Glutamatergic neuron (in vitro differentiated cells): Measurements from ENCODE around the gene SLC45A2. TPM values are rescaled to one million over a fixed set of nuclear protein-coding genes. Genes with fewer than 3 reads are reported as not detected.

Experiments used
- DNase-seq: peaks from one replicate; pipeline ENCODE4 v3.0.0; 2022
- H3K27ac Mint-ChIP-seq: one replicate; pipeline ENCODE4 v1.8.0; 2020; ENCODE audit warnings: mild to moderate bottlenecking, mixed read lengths, inconsistent platforms; ENCODE audit not compliant: unreplicated experiment
- H3K27me3 Mint-ChIP-seq: one replicate; pipeline ENCODE4 v1.8.0; 2020; ENCODE audit warnings: mild to moderate bottlenecking, moderate library complexity, mixed read lengths, inconsistent platforms; ENCODE audit not compliant: unreplicated experiment
- H3K36me3 Mint-ChIP-seq: one replicate; pipeline ENCODE4 v1.8.0; 2020; ENCODE audit warnings: mild to moderate bottlenecking, mixed read lengths, inconsistent platforms; ENCODE audit not compliant: unreplicated experiment
- H3K4me1 Mint-ChIP-seq: one replicate; pipeline ENCODE4 v1.8.0; 2020; ENCODE audit warnings: mild to moderate bottlenecking, low read depth, mixed read lengths, inconsistent platforms; ENCODE audit not compliant: unreplicated experiment
- H3K4me3 Mint-ChIP-seq: one replicate; pipeline ENCODE4 v1.8.0; 2020; ENCODE audit warnings: mild to moderate bottlenecking, mixed read lengths, inconsistent platforms; ENCODE audit not compliant: unreplicated experiment
- H3K9me3 Mint-ChIP-seq: one replicate; pipeline ENCODE4 v1.8.0; 2020; ENCODE audit warnings: mild to moderate bottlenecking, moderate library complexity, mixed read lengths, inconsistent platforms; ENCODE audit not compliant: unreplicated experiment
- total RNA-seq: library from RNA; stranded (reverse); fragmentation: NEBNext Ultra II Directional; extraction: Animal tissue kit (Norgen Biotek cat#: 25700); gene quantifications from one replicate; pipeline ENCODE4 v1.2.1, GENCODE V29; 2021; ENCODE audit not compliant: unreplicated experiment
- TF ChIP-seq, protein P1 (sequence below): fragments of 200-600 bp; sonication (generic); IDR thresholded peaks from one replicate; pipeline ENCODE4 v1.5.0; 2021; ENCODE audit not compliant: partially characterized antibody, unreplicated experiment

Gene SLC45A2
- total RNA-seq, 1 donor from 2014 or later: 0.76 TPM

DNA sequence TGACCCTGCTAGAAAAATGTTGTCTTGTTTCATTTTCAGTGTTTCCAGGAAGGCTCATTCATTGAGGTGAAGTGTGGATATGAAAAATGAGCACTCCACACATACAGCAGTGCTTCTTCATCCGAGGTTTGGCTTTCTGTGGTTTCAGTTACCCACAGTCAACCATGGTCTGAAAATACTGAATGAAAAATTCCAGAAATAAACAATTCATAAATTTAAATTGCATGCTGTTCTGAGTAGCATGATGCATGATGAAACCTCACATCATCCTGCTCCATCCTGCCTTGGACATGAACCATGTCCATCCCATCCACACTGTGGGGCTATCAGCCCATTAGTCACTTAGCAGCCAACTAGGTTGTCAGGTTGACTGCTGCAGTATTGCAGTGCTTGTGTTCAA lies 10.4 kb upstream of the SLC45A2 start:
- no peak for DNase-seq
- no peaks in the 10 kb centered on the region for H3K4me1 Mint-ChIP-seq
- H3K27me3 Mint-ChIP-seq: no peaks in the 10 kb centered on the region
- H3K4me3 Mint-ChIP-seq: no peak overlapping the region
- no peaks in the 10 kb centered on the region for H3K9me3 Mint-ChIP-seq
- H3K27ac Mint-ChIP-seq: no peak overlapping the region
- H3K36me3 Mint-ChIP-seq: no peaks in the 10 kb centered on the region
- TF ChIP-seq, protein P1, sequence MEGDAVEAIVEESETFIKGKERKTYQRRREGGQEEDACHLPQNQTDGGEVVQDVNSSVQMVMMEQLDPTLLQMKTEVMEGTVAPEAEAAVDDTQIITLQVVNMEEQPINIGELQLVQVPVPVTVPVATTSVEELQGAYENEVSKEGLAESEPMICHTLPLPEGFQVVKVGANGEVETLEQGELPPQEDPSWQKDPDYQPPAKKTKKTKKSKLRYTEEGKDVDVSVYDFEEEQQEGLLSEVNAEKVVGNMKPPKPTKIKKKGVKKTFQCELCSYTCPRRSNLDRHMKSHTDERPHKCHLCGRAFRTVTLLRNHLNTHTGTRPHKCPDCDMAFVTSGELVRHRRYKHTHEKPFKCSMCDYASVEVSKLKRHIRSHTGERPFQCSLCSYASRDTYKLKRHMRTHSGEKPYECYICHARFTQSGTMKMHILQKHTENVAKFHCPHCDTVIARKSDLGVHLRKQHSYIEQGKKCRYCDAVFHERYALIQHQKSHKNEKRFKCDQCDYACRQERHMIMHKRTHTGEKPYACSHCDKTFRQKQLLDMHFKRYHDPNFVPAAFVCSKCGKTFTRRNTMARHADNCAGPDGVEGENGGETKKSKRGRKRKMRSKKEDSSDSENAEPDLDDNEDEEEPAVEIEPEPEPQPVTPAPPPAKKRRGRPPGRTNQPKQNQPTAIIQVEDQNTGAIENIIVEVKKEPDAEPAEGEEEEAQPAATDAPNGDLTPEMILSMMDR: no peak

DNA sequence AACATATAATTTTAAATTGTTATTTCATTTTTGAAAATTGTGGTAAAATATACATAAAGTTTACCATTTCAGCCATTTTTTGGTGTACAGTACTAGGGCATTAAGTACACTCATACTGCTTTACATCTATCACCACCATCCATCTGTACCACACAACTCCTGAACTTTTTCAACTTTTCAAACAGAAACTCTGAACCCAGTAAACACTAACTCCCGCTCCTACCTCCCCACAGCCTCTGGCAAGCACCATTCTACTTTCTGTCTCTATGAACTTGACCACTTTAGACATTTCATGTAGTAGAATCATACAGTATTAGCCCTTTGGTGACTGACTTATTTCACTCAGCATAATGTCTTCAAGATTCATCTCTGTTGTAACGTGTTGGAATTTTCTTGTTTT lies 8.4 kb upstream of the SLC45A2 start:
- H3K27ac Mint-ChIP-seq: no peak overlapping the region
- no peaks in the 10 kb centered on the region for H3K9me3 Mint-ChIP-seq
- no peak overlapping the region for H3K4me3 Mint-ChIP-seq
- TF ChIP-seq, protein P1: no peak
- no peaks in the 10 kb centered on the region for H3K36me3 Mint-ChIP-seq
- no peaks in the 10 kb centered on the region for H3K27me3 Mint-ChIP-seq
- no peak for DNase-seq
- H3K4me1 Mint-ChIP-seq: no peaks in the 10 kb centered on the region

- Mint-ChIP-seq H3K4me3 (no peak overlapping the region), H3K4me1 (no peaks in the 10 kb centered on the region), H3K9me3 (no peaks in the 10 kb centered on the region), H3K36me3 (no peaks in the 10 kb centered on the region), H3K27ac (no peak overlapping the region), H3K27me3 (peaks cover 2% of the 10 kb centered on the region)
- TF ChIP-seq, protein P1: no peak
- DNase-seq: no peak
Observed at GRCh38 chr5:33985447-33985846, 954 bp upstream of the SLC45A2 start.

DNA sequence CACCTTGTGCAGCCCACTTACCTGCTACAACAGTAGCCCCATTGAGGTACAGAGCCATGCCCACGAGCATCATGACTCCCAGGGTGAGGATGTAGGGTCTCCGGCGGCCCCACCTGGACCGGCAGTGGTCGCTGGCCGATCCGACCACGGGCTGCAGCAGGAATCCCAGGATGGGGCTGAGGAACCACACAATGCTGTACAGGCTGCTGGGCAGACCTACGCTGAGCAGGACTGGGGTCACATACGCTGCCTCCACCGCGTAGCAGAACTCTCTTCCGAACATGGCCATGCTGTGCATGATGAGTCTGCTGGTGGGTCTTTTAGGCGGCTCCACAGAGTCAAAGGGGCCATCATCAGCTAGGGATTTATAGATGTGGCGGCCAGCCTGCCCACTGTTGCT lies 315 bp downstream of the SLC45A2 start:
- Mint-ChIP-seq H3K27me3 (peaks cover 2% of the 10 kb centered on the region), H3K27ac (no peak overlapping the region), H3K4me1 (no peaks in the 10 kb centered on the region), H3K9me3 (no peaks in the 10 kb centered on the region), H3K4me3 (no peak overlapping the region), H3K36me3 (no peaks in the 10 kb centered on the region)
- no peak for DNase-seq
- TF ChIP-seq, protein P1: no peak

- H3K4me3 Mint-ChIP-seq: no peak overlapping the region
- H3K4me1 Mint-ChIP-seq: no peaks in the 10 kb centered on the region
- DNase-seq: no peak
- no peaks in the 10 kb centered on the region for H3K9me3 Mint-ChIP-seq
- peaks cover 2% of the 10 kb centered on the region for H3K27me3 Mint-ChIP-seq
- TF ChIP-seq, protein P1: no peak
- no peak overlapping the region for H3K27ac Mint-ChIP-seq
- H3K36me3 Mint-ChIP-seq: no peaks in the 10 kb centered on the region
Observed at GRCh38 chr5:33981408-33982162, 2.9 kb downstream of the SLC45A2 start.
